ENCODE data around the gene ME3.

ME3 gene

DNA sequence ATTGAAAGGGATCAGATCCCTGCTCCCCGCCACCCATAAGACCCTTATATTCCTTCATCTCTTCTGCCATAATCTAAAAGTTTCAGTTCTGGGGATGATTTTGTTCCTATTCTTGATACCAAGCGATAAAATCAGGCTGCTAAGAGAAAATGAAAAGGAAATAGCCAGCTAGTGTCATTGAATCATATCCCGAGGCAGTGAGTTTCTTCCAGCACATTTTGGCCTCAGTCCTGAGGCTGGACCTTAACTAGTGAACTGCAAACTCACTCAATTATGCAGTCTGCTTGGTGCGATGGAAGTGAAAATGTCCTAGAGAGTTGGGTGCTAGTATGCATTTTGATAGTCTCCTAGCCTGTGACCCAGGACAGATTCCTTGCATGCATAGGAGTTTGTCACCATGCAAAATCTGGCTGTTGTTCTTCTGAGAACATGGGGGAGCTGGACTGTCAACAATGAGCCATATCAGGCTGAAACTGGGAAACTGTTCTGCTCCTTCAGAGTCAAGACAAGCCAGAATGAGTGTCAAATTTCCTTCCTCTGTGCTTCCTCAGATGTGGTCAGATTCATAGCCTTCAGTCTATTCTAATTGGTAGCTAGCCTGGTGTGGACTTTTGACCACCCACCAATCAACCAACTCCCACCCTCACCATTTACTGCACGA is 194.8 kb downstream of the ME3 start:
- no peak for DNase-seq (ENCODE audit: low read depth, low spot score)
- no peak overlapping the region for H3K4me3 ChIP-seq (ENCODE audit: low read depth, low read length)
- POLR2A ChIA-PET = no interaction called here
- TF ChIP-seq, protein P1, sequence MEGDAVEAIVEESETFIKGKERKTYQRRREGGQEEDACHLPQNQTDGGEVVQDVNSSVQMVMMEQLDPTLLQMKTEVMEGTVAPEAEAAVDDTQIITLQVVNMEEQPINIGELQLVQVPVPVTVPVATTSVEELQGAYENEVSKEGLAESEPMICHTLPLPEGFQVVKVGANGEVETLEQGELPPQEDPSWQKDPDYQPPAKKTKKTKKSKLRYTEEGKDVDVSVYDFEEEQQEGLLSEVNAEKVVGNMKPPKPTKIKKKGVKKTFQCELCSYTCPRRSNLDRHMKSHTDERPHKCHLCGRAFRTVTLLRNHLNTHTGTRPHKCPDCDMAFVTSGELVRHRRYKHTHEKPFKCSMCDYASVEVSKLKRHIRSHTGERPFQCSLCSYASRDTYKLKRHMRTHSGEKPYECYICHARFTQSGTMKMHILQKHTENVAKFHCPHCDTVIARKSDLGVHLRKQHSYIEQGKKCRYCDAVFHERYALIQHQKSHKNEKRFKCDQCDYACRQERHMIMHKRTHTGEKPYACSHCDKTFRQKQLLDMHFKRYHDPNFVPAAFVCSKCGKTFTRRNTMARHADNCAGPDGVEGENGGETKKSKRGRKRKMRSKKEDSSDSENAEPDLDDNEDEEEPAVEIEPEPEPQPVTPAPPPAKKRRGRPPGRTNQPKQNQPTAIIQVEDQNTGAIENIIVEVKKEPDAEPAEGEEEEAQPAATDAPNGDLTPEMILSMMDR (IDR thresholded peaks at IDR 0.05; ENCODE audit: insufficient read depth, low read length, missing control alignments) = no peak
- CTCF ChIA-PET = interaction anchor here (1.3 kb wide), 1 partner anchor 38 kb away, joined by 3 read pairs; no protein-coding TSS in a partner anchor

DNA sequence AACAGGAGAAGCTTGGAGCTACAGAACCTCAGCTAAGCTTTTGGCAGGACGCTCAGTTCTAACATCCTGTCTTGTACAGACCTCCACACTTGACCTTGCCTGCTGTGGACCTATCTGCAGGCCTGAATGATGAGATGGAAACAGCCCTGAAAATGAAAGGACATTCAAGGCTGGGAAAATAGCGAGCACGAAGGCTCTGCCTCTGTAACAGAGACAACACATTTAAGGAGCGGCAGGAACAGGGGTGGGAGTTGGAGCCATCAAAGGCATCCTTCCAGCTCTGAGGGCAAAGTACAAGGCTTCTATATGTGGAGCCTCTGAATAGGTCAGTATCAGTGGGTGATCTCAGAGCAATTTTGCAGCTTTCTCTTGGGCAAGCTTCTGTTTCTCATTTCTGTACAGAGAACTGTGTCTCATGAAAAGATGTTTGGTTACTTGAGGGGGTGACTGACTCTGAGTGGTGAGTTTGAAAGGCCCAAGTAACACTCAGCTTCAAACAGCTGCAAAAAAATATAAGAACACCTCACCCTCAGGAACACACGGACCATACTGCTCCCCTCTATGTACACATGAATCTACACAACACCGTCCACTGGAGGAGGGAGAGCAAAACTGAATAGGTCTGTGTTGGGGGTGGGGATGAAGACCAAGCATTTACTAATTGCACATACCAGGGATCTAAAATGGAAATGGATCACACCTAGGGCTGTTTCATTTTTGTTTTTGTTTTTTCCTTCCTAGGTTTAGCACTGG is 196.1 kb downstream of the ME3 start:
- TF ChIP-seq, protein P1 (IDR thresholded peaks at IDR 0.05; ENCODE audit: insufficient read depth, low read length, missing control alignments) = no peak
- H3K4me3 ChIP-seq (ENCODE audit: low read depth, low read length) = no peak overlapping the region
- no peak for DNase-seq (ENCODE audit: low read depth, low spot score)
- POLR2A ChIA-PET = no interaction called here
- CTCF ChIA-PET = no interaction called here

DNA sequence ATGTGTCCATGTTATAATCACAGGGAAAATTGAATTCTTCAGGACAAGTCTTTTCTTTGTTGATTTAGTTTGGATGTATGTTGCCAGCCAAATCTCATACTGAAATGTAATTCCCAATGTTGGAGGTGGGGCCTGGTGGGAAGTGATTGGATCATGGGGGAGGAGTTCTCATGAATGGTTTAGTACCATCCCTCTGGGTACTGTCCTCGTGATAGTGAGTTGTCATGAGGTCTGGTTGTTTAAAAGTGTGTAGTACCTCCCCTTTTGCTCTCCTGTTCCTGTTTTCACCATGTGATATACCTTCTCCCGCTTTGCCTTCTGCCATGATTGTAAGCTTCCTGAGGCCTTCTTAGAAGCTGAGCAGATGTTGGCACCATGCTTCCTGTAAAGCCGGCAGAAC is 197.4 kb downstream of the ME3 start:
- H3K4me3 ChIP-seq (ENCODE audit: low read depth, low read length) = no peak overlapping the region
- ChIA-PET CTCF (interaction anchor here (0.7 to 1.0 kb wide), 2 partner anchors 9 to 20 kb away, joined by 4 read pairs; no protein-coding TSS in a partner anchor), POLR2A (no interaction called here)
- no peak for DNase-seq (ENCODE audit: low read depth, low spot score)
- TF ChIP-seq, protein P1 (IDR thresholded peaks at IDR 0.05; ENCODE audit: insufficient read depth, low read length, missing control alignments) = no peak

DNA sequence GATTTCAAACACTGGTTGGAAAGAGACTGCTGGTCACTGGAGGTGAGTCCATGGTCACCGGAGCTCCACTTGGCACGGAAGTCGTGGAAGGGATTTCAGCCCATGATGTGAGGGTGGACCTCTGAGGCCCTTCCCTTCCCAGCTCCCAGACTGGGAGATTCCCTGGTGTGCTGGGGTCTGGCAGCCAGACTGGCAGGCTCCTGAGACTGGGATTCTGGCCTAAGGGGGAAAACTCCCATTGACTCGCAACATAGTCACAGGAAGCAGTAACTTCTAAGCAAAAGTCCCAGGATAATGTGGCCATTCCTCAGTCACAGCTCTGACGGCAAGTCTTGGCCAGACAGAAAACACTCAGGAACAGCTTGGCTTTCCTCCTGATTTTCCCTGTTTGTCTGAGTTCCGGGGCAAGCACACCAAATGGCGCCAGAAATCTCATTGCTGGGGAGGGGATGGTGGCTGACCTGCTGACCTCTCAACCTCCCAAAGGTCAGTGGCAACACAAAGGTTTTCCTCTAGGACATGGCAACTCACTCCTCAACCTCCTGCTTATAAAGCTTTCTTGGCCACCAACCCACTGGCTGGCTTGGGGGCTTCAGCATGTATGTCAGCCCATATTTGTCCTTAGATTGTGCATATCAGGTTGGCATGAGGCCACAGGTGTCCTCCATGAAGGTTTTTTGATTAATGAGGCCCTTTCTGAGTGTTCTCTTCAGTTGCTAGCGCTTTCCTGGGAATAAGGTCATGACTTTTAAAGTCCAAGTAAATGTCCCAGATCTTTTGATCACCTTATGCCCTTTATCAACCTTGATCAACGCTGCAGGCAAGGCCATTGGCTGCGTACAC is 198.2 kb downstream of the ME3 start:
- no peak overlapping the region for H3K4me3 ChIP-seq (ENCODE audit: low read depth, low read length)
- DNase-seq (ENCODE audit: low read depth, low spot score) = no peak
- POLR2A ChIA-PET = interaction anchor here (1.2 kb wide), 1 partner anchor 10 kb away, joined by 3 read pairs; no protein-coding TSS in a partner anchor
- TF ChIP-seq, protein P1 (IDR thresholded peaks at IDR 0.05; ENCODE audit: insufficient read depth, low read length, missing control alignments) = no peak
- CTCF ChIA-PET = interaction anchor here (1.3 kb wide), 1 partner anchor 10 kb away, joined by 5 read pairs; no protein-coding TSS in a partner anchor

DNA sequence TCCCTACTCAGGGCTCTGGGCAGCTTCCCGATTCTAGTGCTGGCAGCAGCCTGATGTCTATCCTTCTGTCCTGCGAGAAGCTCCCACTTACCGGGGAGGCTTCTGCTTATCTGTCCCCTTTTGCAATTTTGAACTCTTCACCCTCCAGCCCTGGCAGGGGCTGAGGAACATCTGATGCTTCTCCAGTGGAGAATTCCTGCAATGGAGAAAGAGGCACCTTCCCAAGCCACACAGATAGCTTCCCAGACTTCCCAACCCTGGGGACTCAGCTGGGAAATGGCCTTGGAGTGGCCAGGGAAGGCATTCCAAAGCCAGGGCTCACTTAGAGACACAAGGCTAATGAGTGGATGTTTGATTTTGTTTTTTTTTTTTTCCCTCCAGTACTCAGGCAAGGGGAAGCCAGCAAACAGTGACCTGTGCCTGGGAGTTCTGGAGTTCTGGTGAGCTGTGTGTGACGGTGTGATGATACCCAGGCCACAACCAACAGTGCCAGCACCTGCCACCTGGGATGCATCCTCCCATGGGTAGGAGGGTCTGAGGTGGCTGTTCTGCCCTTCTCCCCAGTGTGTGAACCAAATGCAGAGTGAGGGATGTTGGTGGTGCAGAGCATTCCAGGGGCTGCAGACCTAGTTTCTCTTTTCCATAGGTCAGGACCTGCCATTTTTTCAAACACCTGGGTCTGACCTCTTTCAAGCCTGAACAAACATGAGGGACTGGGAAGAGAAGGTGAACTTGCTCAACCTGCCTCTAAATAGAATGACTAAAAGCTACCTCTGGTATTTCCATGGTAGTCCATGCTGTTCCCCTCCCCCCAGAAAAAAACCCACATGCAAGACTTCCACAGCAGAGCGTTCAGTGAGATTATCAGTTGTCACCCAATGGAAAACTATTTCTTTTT is 202.7 kb downstream of the ME3 start:
- ChIA-PET CTCF (interaction anchor here (1.0 to 1.7 kb wide), 3 partner anchors 10 to 13 kb away, joined by 3 to 5 read pairs (median 5); no protein-coding TSS in a partner anchor), POLR2A (interaction anchor here (1.0 to 1.3 kb wide), 2 partner anchors 14 to 15 kb away, joined by 3 to 5 read pairs; no protein-coding TSS in a partner anchor)
- no peak for DNase-seq (ENCODE audit: low read depth, low spot score)
- TF ChIP-seq, protein P1 (IDR thresholded peaks at IDR 0.05; ENCODE audit: insufficient read depth, low read length, missing control alignments) = no peak
- no peak overlapping the region for H3K4me3 ChIP-seq (ENCODE audit: low read depth, low read length)

Measured in AG04449 (cell line).